ENCODE results near the gene TLE4. TPM values are rescaled to one million over a fixed set of nuclear protein-coding genes. Genes with fewer than 3 reads are reported as not detected.
"Not testable (repeated sequence)": the region's sequence is repeated elsewhere in the genome, so short reads cannot be mapped to it uniquely, and the experiment has no call there.

TLE4 gene
- total and polyA plus RNA-seq, 8 donors: 21.6 to 38.3 (median 33.8) TPM

DNA sequence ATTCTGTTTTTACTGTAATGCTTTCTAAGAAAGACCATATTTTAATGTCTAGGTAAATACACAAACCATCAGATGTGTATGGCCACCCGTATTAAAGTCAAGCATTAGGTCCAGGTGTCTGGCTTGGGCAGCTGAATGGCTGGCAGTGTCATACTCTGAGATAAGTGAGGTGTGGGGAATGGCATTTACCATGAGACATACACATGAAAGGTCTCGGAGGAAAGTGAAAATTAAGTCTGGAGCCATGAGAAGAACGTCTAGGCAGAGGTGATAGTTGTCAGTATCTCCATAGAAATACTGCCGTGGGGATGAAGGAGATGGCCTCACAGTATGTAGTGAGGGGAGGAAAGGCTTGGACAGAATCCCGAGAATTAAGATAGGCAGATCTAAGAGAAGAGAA, 164.3 kb downstream of the TLE4 start:
- no peaks in the 10 kb centered on the region for H3K36me3 ChIP-seq
- H3K9me3 ChIP-seq: no peaks in the 10 kb centered on the region
- H3K27me3 ChIP-seq: no peaks in the 10 kb centered on the region
- DNase-seq (no peak), ATAC-seq (no peak)
- TF ChIP-seq CTCF (IDR thresholded peaks at IDR 0.05): no peak
- H3K27ac ChIP-seq: no peak overlapping the region
- intact Hi-C loops (cut with DNase I): no loop called here
- no peak overlapping the region for H3K4me3 ChIP-seq
- H3K4me1 ChIP-seq: no peaks in the 10 kb centered on the region

DNA sequence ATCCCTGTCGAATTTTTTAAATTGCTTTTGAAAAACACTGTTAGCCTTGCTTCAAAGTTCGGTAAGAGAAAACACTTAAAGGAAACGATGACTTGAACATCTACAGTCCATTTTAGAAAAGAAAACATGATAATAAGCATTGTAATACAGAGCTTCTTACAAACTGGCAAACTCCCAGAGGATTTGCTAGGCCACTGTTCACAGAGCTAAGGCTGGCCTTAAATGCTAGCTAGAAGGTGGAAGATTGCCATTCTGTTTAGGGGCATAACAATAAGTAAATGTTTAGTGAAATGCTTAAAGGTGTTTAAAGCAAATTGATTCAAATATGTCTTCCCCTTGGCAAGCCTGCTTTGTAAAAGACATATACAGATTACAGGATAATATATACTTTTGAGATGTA, 169.6 kb downstream of the TLE4 start:
- H3K36me3 ChIP-seq: no peaks in the 10 kb centered on the region
- H3K27ac ChIP-seq: no peak overlapping the region
- no peaks in the 10 kb centered on the region for H3K27me3 ChIP-seq
- no peak for TF ChIP-seq CTCF (IDR thresholded peaks at IDR 0.05)
- no peaks in the 10 kb centered on the region for H3K4me1 ChIP-seq
- no peak overlapping the region for H3K4me3 ChIP-seq
- DNase-seq (no peak), ATAC-seq (no peak)
- no peaks in the 10 kb centered on the region for H3K9me3 ChIP-seq
- intact Hi-C loops (cut with DNase I): no loop called here

GRCh38 chr9:79742110-79742721, 170.5 kb downstream of the TLE4 start:
- ATAC-seq (peak; percentile 80), DNase-seq (peak in 2 of 4 donors; percentile 46 to 56)
- Histone ChIP-seq H3K36me3 (no peaks in the 10 kb centered on the region), H3K27me3 (no peaks in the 10 kb centered on the region), H3K4me1 (no peaks in the 10 kb centered on the region), H3K9me3 (no peaks in the 10 kb centered on the region), H3K4me3 (no peak overlapping the region), H3K27ac (no peak overlapping the region)
- intact Hi-C loops (cut with DNase I): no loop called here
- TF ChIP-seq CTCF (IDR thresholded peaks at IDR 0.05): no peak

DNA sequence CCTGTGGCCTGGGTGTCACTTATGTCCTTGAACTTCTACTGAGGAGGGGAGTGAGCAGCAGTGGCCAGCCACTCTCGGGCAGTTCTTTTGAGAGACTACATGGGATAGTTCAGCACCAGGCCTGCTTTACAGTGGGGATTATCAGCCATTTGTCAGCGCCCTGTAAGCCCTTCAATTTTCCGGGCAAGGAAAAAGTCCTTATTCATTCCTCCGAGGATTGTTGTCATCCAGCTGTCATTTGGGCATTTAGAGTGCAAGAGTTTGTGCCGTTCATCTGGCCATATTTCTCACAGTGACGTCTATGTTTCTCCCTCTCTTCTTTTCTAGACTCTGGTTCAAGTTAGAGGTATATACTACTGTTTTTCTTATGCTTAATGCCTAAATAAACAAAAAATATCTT, 172.8 kb downstream of the TLE4 start:
- intact Hi-C loops (cut with DNase I): no loop called here

DNA sequence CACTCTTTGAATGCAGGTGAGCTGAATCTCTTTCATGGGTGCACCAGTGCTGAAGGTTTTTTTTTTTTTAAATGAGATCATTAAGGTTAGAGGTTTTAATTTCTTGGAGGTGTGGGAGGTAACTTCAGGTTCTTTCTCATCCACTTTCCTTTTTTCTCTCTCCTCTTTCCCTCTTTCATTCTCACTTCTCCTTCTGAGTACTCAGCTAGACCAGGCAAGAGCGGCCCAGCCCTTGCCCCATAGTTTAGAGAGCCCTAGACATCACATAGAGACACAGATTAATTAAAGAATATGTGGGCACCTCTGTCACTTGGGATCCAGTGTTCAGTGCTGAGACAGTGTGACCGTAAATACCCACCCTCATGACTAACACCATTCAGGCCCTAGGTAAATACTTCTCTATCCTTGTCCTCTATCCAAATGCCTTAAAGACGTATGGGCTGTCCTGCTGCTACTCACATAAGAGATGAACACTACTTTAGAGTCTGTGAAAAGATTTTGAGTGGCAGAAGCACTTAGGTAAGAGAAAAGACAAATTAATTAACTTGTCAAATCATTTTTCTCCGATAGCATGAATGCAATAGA, 174.1 kb downstream of the TLE4 start:
- no peak overlapping the region for H3K4me3 ChIP-seq
- H3K27me3 ChIP-seq: no peaks in the 10 kb centered on the region
- no peak for TF ChIP-seq CTCF (IDR thresholded peaks at IDR 0.05)
- no peaks in the 10 kb centered on the region for H3K9me3 ChIP-seq
- H3K27ac ChIP-seq: no peak overlapping the region
- H3K36me3 ChIP-seq: no peaks in the 10 kb centered on the region
- no peak for DNase-seq
- ATAC-seq: no peak
- intact Hi-C loops (cut with DNase I): no loop called here
- H3K4me1 ChIP-seq: no peaks in the 10 kb centered on the region

More for the DNA sequence above, 172.8 kb downstream of the TLE4 start:
- DNase-seq (no peak), ATAC-seq (no peak)
- Histone ChIP-seq H3K27me3 (no peaks in the 10 kb centered on the region), H3K4me3 (no peak overlapping the region), H3K27ac (no peak overlapping the region), H3K9me3 (no peaks in the 10 kb centered on the region), H3K36me3 (no peaks in the 10 kb centered on the region), H3K4me1 (no peaks in the 10 kb centered on the region)
- no peak for TF ChIP-seq CTCF (IDR thresholded peaks at IDR 0.05)

DNA sequence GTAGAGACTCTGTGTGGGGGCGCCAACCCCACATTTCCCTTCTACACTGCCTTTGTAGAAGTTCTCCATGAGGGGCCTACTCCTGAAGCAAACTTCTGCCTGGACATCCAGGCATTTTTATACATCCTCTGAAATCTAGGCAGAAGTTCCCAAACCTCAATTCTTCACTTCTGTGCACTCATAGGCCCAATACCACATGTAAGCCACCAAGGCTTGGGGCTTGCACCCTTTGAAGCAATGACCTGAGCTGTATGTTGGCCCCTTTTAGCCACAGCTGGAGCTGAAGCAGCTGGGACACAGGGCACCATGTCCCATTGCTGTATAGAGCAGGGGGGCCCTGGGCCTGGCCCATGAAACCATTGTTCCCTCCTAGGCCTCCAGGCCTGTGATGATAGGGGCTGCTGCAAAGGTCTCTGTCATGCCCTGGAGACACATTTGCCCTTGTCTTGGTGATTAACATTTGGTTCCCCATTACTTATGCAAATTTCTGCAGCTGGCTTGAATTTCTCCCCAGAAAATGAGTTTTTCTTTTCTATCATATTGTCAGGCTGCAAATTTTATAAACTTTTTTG, 180.2 kb downstream of the TLE4 start:
- ATAC-seq; H3K4me1 ChIP-seq; H3K36me3 ChIP-seq; H3K27ac ChIP-seq; DNase-seq; intact Hi-C loops (cut with DNase I); H3K27me3 ChIP-seq; H3K4me3 ChIP-seq: not testable (repeated sequence)
- peaks cover 0 to 13% of the 10 kb centered on the region in 2 donors for H3K9me3 ChIP-seq
